Natural killer cell (primary cell): ENCODE results near the gene CYP39A1. TPM values are rescaled to one million over a fixed set of nuclear protein-coding genes. Genes with fewer than 3 reads are reported as not detected.

Experiments
- ATAC-seq, 3 donors: fragments of 150-1000 bp in 2 of 3; fragments of 200-7000 bp in 1 of 3; cut with Tn5 transposase; 1 replicate in 1 of 3; 2 replicates in 2 of 3; pipeline ENCODE4 v1.10.0; 2021; ENCODE audit warnings: mild to moderate bottlenecking in 2 of 3, moderate library complexity in 2 of 3
- DNase-seq, 2 donors: peaks; one replicate each; pipeline versions ENCODE4 v3.0.0 to v3.0.0-alpha.2; 2013 to 2021; ENCODE audit warnings: mixed read lengths in 1 of 2
- H3K27ac ChIP-seq: one replicate; pipeline ENCODE4 v1.5.1; 2013; ENCODE audit warnings: mild to moderate bottlenecking, low read length
- H3K27me3 ChIP-seq: one replicate; pipeline ENCODE4 v1.6.1; 2013; ENCODE audit warnings: low read length; ENCODE audit not compliant: control insufficient read depth, insufficient read depth
- H3K36me3 ChIP-seq: one replicate; pipeline ENCODE4 v1.6.1; 2013; ENCODE audit warnings: low read length; ENCODE audit not compliant: control insufficient read depth, insufficient read depth
- H3K4me1 ChIP-seq: one replicate; pipeline ENCODE4 v1.6.1; 2013; ENCODE audit warnings: low read length; ENCODE audit not compliant: control insufficient read depth, insufficient read depth
- H3K4me3 ChIP-seq: one replicate; pipeline ENCODE4 v1.5.1; 2013; ENCODE audit warnings: low read length
- H3K9me3 ChIP-seq: one replicate; pipeline ENCODE4 v1.6.1; 2013; ENCODE audit warnings: low read length; ENCODE audit not compliant: control insufficient read depth, insufficient read depth
- H3K27ac Mint-ChIP-seq, 2 donors: one replicate each; pipeline ENCODE4 v1.8.0; 2022; ENCODE audit warnings: mild to moderate bottlenecking in 2 of 2, mixed read lengths in 2 of 2, moderate library complexity in 1 of 2
- H3K27me3 Mint-ChIP-seq, 2 donors: one replicate each; pipeline ENCODE4 v1.8.0; 2022; ENCODE audit warnings: low read depth in 2 of 2, mixed read lengths in 2 of 2
- H3K36me3 Mint-ChIP-seq: one replicate; pipeline ENCODE4 v1.8.0; 2022; ENCODE audit warnings: mixed read lengths
- H3K4me1 Mint-ChIP-seq, 2 donors: one replicate each; pipeline ENCODE4 v1.8.0; 2022; ENCODE audit warnings: mixed read lengths in 2 of 2
- H3K4me3 Mint-ChIP-seq: one replicate; pipeline ENCODE4 v1.8.0; 2022; ENCODE audit warnings: mild to moderate bottlenecking, moderate library complexity, mixed read lengths
- H3K9me3 Mint-ChIP-seq, 2 donors: one replicate each; pipeline ENCODE4 v1.8.0; 2022; ENCODE audit warnings: mixed read lengths in 2 of 2
- WGBS: methylation state at CpG from one replicate; pipeline ENCODE4 v1.1.7; 2013; ENCODE audit warnings: missing lambda C conversion rate; ENCODE audit not compliant: insufficient coverage; 5-methylcytosine and 5-hydroxymethylcytosine counted together
- intact Hi-C: fragments of 100-400 bp; cut with micrococcal nuclease; formaldehyde crosslinking; loops from one replicate; pipeline ENCODE4 v1.14.2; 2022
- total RNA-seq, 4 donors: library from RNA; stranded (reverse); fragments of 120-200 nt in 1 of 4; gene quantifications; one replicate each; pipeline versions ENCODE4 v1.2.3 to v1.2.4, GENCODE V29; 2013 to 2022
- TF ChIP-seq, protein P1 (sequence below): fragments of 200-600 bp; IDR thresholded peaks from one replicate; pipeline ENCODE4 v1.8.0; 2022; ENCODE audit warnings: antibody characterized with exemption

Gene CYP39A1
- total RNA-seq, 3 donors from 2014 or later (not counting 1 experiment from before 2014, with no cell fraction given) = not detected

GRCh38 chr6:46505693-46506512, 146.7 kb downstream of the CYP39A1 start:
- no peak for DNase-seq
- no peaks in the 10 kb centered on the region for H3K4me1 Mint-ChIP-seq
- 85% methylated on average over 5 of the region's 7 CpGs for WGBS
- H3K4me3 Mint-ChIP-seq = no peak overlapping the region
- peaks cover 13 to 33% of the 10 kb centered on the region in 2 donors for H3K27me3 Mint-ChIP-seq
- no peak overlapping the region for H3K27ac Mint-ChIP-seq
- Histone ChIP-seq H3K4me1 (no peaks in the 10 kb centered on the region), H3K9me3 (no peaks in the 10 kb centered on the region), H3K36me3 (no peaks in the 10 kb centered on the region), H3K4me3 (no peak overlapping the region), H3K27me3 (no peaks in the 10 kb centered on the region), H3K27ac (no peak overlapping the region)
- intact Hi-C loops = no loop called here
- H3K9me3 Mint-ChIP-seq = no peaks in the 10 kb centered on the region
- no peaks in the 10 kb centered on the region for H3K36me3 Mint-ChIP-seq
- no peak for ATAC-seq
- TF ChIP-seq, protein P1, sequence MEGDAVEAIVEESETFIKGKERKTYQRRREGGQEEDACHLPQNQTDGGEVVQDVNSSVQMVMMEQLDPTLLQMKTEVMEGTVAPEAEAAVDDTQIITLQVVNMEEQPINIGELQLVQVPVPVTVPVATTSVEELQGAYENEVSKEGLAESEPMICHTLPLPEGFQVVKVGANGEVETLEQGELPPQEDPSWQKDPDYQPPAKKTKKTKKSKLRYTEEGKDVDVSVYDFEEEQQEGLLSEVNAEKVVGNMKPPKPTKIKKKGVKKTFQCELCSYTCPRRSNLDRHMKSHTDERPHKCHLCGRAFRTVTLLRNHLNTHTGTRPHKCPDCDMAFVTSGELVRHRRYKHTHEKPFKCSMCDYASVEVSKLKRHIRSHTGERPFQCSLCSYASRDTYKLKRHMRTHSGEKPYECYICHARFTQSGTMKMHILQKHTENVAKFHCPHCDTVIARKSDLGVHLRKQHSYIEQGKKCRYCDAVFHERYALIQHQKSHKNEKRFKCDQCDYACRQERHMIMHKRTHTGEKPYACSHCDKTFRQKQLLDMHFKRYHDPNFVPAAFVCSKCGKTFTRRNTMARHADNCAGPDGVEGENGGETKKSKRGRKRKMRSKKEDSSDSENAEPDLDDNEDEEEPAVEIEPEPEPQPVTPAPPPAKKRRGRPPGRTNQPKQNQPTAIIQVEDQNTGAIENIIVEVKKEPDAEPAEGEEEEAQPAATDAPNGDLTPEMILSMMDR = no peak

DNA sequence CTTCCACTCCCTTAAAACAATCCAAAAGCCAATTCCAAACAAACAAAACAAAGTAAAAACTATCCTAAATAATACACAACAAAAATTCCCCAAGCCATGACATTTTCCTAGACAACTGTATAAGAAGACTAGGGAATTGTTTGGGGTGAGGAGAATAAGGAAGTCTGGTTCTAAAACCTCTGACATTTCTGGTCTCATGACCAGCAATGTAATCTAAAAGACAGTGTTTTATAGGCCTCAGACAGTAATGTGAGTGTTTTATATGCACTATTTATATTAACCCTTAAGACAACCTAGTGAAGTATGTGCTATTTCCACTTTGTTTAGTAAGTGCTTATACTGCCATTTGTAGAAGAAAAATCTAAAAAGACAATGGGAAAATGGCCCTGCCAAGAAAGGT, 148.4 kb downstream of the CYP39A1 start:
- H3K36me3 Mint-ChIP-seq = no peaks in the 10 kb centered on the region
- no peak overlapping the region for H3K4me3 ChIP-seq
- H3K27ac Mint-ChIP-seq = no peak overlapping the region
- no peak overlapping the region for H3K27ac ChIP-seq
- H3K4me1 Mint-ChIP-seq = no peaks in the 10 kb centered on the region
- H3K27me3 ChIP-seq = peaks cover 2% of the 10 kb centered on the region
- ATAC-seq (no peak), DNase-seq (no peak)
- no peaks in the 10 kb centered on the region for H3K9me3 ChIP-seq
- H3K27me3 Mint-ChIP-seq = peaks cover 20 to 44% of the 10 kb centered on the region in 2 donors
- H3K9me3 Mint-ChIP-seq = no peaks in the 10 kb centered on the region
- H3K4me3 Mint-ChIP-seq = no peak overlapping the region
- no peaks in the 10 kb centered on the region for H3K4me1 ChIP-seq
- intact Hi-C loops = no loop called here
- TF ChIP-seq, protein P1 = no peak
- no peaks in the 10 kb centered on the region for H3K36me3 ChIP-seq

DNA sequence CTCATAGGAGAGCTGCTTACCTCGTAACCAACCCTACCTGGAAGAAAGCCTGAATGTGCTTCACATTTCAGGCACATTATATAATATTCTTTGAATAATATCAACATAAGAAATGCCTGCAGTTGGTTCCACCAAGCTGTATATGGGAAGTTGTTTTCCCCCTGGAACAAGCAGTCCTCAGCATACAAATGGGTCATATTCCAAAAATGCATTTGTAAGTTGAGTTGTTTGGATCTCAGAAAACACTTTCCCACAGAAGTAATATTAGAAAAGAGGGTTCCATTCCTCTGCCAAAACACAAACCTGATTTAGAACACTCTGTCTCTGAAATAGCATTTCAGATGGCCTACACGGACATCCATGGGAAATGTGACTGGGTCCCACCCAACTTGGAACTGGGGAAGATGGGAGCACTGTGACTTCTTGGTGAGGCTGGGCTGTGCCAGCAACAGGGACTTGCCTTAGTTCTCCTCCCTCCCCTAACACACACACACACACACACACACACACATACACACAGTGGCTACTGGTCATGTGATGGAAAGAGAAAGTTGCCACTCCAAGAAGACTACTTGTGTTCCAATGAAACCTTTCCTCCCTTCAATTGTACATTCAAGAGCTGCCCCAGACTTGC, 150.0 kb downstream of the CYP39A1 start:
- no peaks in the 10 kb centered on the region for H3K9me3 ChIP-seq
- H3K36me3 Mint-ChIP-seq = no peaks in the 10 kb centered on the region
- DNase-seq (no peak), ATAC-seq (no peak)
- H3K27ac ChIP-seq = no peak overlapping the region
- H3K27me3 ChIP-seq = peaks cover 6% of the 10 kb centered on the region
- H3K4me1 Mint-ChIP-seq = no peaks in the 10 kb centered on the region
- no peak overlapping the region for H3K4me3 ChIP-seq
- H3K27me3 Mint-ChIP-seq = peaks cover 20 to 46% of the 10 kb centered on the region in 2 donors
- H3K27ac Mint-ChIP-seq = no peak overlapping the region
- H3K9me3 Mint-ChIP-seq = no peaks in the 10 kb centered on the region
- no peaks in the 10 kb centered on the region for H3K4me1 ChIP-seq
- intact Hi-C loops = no loop called here
- no peaks in the 10 kb centered on the region for H3K36me3 ChIP-seq
- H3K4me3 Mint-ChIP-seq = no peak overlapping the region
- TF ChIP-seq, protein P1 = no peak
- 82% methylated on average over 1 of the region's 2 CpGs for WGBS
